GM12801 (cell line): ENCODE measurements around the gene SBNO2.

Experiments
- CTCF ChIP-seq: IDR thresholded peaks from one replicate; pipeline ENCODE4 v1.5.1; 2011; ENCODE audit warnings: control low read depth; ENCODE audit not compliant: insufficient read length; ENCODE audit errors: extremely low read depth

Gene SBNO2

GRCh38 chr19:1105873-1106840 is 67.9 kb downstream of the SBNO2 start:
- no peak for TF ChIP-seq CTCF

- no peak for TF ChIP-seq CTCF
Measured at GRCh38 chr19:1105008-1105872, 68.8 kb downstream of the SBNO2 start.

- no peak for TF ChIP-seq CTCF
Measured at GRCh38 chr19:1104311-1105007, 69.6 kb downstream of the SBNO2 start.

GRCh38 chr19:1103708-1104310 is 70.3 kb downstream of the SBNO2 start, which contains the start of gene GPX4:
Gene GPX4, plus strand, starts transcription at chr19:1103994. Its CDS starts 50 bp downstream, at chr19:1104044.
- TF ChIP-seq CTCF: no peak

GRCh38 chr19:1103132-1103707 is 70.8 kb downstream of the SBNO2 start:
- no peak for TF ChIP-seq CTCF

- no peak for TF ChIP-seq CTCF
Measured at GRCh38 chr19:1102407-1103131, 71.5 kb downstream of the SBNO2 start.
